ENCODE results near the gene ARPC4. TPM values are rescaled to one million over a fixed set of nuclear protein-coding genes. Genes with fewer than 3 reads are reported as not detected.
A peak's percentile ranks its signal among the peaks of the same experiment; 100 is the strongest.

ARPC4 gene
- total RNA-seq, 1 experiment from 2014 or later = 143 TPM

DNA sequence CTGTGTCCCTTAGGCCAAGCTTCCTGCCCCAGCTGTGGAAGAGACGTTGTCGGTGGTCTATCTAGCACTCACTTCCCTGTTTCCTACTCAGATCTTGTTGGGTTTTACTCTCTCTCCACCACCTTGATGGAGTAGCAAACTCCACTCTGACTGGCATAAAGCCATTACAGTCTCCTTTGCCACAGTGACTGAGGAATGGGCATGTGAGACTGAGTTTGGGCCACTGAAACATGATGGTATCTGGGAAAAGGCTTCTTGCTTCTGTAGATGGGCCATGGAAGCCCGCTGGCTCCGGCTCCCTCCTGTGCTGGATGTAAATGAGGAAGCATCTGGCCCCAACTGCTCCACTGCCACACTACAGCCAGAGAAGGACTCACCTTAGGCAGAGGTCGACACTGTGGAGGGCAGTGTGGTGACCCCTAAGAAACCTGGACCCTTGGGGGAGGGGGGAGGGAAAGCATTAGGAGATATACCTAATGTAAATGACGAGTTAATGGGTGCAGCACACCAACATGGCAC, 13.7 kb upstream of the ARPC4 start:
- DNase-seq (ENCODE audit: low spot score) = no peak
- Mint-ChIP-seq H3K9me3 (no peaks in the 10 kb centered on the region), H3K27ac (no peak overlapping the region), H3K36me3 (peaks cover 28% of the 10 kb centered on the region), H3K4me3 (no peak overlapping the region), H3K4me1 (no peaks in the 10 kb centered on the region), H3K27me3 (ENCODE audit: low read depth) (peaks cover 32% of the 10 kb centered on the region)
- POLR2A ChIA-PET = no interaction called here
- peak; percentile 47 for ATAC-seq
- TF ChIP-seq GABPB1 (CRISPR knock-in tag; IDR thresholded peaks at IDR 0.05) (no peak), RELA (CRISPR knock-in tag; IDR thresholded peaks at IDR 0.05; ENCODE audit: borderline replicate concordance) (no peak), ZNF671 (CRISPR knock-in tag; IDR thresholded peaks at IDR 0.05) (no peak), SMAD4 (CRISPR knock-in tag; IDR thresholded peaks at IDR 0.05) (no peak), FOXK1 (CRISPR knock-in tag; IDR thresholded peaks at IDR 0.05) (no peak), ZNF121 (CRISPR knock-in tag; IDR thresholded peaks at IDR 0.05) (no peak), ATF1 (CRISPR knock-in tag; IDR thresholded peaks at IDR 0.05) (no peak), ZNF232 (CRISPR knock-in tag; IDR thresholded peaks at IDR 0.05) (no peak)
- TF ChIP-seq, protein P1, sequence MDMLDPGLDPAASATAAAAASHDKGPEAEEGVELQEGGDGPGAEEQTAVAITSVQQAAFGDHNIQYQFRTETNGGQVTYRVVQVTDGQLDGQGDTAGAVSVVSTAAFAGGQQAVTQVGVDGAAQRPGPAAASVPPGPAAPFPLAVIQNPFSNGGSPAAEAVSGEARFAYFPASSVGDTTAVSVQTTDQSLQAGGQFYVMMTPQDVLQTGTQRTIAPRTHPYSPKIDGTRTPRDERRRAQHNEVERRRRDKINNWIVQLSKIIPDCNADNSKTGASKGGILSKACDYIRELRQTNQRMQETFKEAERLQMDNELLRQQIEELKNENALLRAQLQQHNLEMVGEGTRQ (CRISPR knock-in tag; IDR thresholded peaks at IDR 0.05) = no peak
- TF ChIP-seq, protein P2, sequence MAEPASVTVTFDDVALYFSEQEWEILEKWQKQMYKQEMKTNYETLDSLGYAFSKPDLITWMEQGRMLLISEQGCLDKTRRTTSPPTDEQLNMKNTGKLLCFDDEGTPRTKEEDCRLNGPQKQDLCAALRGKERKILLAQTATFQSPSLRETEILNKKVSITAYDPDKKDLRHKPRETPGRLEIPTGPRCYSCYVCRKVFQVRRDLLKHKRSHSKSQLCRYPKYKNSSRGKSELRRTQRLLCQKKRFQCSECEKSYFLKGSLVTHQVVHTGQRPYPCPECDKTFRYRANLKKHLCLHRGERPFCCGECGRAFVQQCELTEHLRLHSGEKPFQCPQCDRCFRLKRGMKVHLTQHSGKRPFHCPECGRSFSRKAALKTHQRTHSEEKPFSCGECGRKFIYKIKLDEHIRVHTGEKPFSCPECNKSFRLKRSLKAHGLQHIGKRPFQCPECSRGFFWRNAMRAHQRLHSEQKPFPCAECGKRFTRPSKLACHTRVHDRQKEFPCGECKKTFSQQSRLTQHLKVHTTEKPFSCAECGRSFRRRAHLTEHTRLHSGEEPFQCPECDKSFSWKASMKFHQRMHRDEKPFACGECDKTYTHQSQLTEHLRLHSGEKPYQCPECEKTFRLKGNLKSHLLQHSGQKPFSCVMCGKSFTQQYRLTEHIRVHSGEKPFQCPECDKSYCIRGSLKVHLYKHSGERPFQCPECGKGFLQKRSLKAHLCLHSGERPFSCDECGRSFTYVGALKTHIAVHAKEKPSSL (CRISPR knock-in tag; conservative IDR thresholded peaks at IDR 0.05) = no peak
- TF ChIP-seq, protein P3, sequence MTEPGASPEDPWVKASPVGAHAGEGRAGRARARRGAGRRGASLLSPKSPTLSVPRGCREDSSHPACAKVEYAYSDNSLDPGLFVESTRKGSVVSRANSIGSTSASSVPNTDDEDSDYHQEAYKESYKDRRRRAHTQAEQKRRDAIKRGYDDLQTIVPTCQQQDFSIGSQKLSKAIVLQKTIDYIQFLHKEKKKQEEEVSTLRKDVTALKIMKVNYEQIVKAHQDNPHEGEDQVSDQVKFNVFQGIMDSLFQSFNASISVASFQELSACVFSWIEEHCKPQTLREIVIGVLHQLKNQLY (CRISPR knock-in tag; IDR thresholded peaks at IDR 0.05) = no peak
- TF ChIP-seq, protein P4, sequence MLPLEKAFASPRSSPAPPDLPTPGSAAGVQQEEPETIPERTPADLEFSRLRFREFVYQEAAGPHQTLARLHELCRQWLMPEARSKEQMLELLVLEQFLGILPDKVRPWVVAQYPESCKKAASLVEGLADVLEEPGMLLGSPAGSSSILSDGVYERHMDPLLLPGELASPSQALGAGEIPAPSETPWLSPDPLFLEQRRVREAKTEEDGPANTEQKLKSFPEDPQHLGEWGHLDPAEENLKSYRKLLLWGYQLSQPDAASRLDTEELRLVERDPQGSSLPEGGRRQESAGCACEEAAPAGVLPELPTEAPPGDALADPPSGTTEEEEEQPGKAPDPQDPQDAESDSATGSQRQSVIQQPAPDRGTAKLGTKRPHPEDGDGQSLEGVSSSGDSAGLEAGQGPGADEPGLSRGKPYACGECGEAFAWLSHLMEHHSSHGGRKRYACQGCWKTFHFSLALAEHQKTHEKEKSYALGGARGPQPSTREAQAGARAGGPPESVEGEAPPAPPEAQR (CRISPR knock-in tag; IDR thresholded peaks at IDR 0.05) = no peak
- CTCF ChIA-PET = no interaction called here

DNA sequence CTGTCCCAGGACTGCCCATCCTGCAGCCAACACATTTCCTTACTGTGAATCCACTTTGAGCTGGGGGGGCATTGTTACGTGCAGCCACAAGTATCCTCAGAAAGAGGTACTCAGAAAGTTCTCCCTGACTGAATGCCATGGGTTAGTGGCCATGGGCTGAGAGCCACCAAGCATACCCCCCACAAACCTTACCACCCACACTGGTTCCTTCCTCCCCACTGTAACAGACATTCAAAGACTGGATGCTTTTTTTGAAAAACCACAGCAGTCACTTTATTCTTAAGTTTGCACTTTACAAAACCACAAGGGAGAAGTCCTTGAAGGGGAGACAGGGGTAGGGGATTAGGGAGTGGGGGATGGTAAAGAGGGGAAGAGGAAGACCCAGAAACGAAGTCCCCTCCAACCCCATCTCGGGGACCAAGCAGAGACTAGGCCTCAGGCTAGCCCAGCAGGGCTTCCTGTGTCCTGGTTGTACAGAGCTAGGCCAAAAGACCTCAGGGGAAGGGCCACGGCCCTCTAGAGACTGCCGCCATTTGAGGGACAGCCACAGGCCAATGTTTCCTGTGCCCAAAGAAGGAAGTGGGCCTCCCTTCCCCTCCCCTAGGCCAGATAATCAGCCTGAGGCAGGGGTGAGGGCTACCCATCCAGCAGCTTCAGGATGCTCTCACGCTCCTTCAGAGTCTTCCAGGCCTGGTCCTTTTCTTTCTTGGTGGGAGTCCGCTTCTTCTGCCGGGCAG, 13.0 kb upstream of the ARPC4 start:
- Mint-ChIP-seq H3K36me3 (peaks cover 30% of the 10 kb centered on the region), H3K27ac (no peak overlapping the region), H3K4me3 (no peak overlapping the region), H3K27me3 (ENCODE audit: low read depth) (peaks cover 26% of the 10 kb centered on the region), H3K9me3 (no peaks in the 10 kb centered on the region), H3K4me1 (no peaks in the 10 kb centered on the region)
- CTCF ChIA-PET = no interaction called here
- POLR2A ChIA-PET = interaction anchor here (1.0 kb wide), 1 partner anchor 30 kb away, joined by 3 read pairs; the partner anchor contains the start of gene OGG1
- ATAC-seq = no peak
- TF ChIP-seq, protein P5, sequence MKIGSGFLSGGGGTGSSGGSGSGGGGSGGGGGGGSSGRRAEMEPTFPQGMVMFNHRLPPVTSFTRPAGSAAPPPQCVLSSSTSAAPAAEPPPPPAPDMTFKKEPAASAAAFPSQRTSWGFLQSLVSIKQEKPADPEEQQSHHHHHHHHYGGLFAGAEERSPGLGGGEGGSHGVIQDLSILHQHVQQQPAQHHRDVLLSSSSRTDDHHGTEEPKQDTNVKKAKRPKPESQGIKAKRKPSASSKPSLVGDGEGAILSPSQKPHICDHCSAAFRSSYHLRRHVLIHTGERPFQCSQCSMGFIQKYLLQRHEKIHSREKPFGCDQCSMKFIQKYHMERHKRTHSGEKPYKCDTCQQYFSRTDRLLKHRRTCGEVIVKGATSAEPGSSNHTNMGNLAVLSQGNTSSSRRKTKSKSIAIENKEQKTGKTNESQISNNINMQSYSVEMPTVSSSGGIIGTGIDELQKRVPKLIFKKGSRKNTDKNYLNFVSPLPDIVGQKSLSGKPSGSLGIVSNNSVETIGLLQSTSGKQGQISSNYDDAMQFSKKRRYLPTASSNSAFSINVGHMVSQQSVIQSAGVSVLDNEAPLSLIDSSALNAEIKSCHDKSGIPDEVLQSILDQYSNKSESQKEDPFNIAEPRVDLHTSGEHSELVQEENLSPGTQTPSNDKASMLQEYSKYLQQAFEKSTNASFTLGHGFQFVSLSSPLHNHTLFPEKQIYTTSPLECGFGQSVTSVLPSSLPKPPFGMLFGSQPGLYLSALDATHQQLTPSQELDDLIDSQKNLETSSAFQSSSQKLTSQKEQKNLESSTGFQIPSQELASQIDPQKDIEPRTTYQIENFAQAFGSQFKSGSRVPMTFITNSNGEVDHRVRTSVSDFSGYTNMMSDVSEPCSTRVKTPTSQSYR (CRISPR knock-in tag; IDR thresholded peaks at IDR 0.05) = no peak
- TF ChIP-seq ELF4 (CRISPR knock-in tag; IDR thresholded peaks at IDR 0.05; ENCODE audit: low read depth) = no peak
- DNase-seq (ENCODE audit: low spot score) = no peak

All from WTC11 (cell line).